ENCODE measurements around the gene ZNF410. TPM values are rescaled to one million over a fixed set of nuclear protein-coding genes. Genes with fewer than 3 reads are reported as not detected.

Gene ZNF410
- total RNA-seq, 3 donors from 2014 or later (not counting 1 experiment from before 2014, with no cell fraction given) = 111 to 118 (median 113) TPM

- Histone ChIP-seq H3K27ac (ENCODE audit: low read length) (no peak overlapping the region), H3K36me3 (ENCODE audit: control insufficient read depth, insufficient read depth, low read length) (peaks cover 38% of the 10 kb centered on the region), H3K27me3 (ENCODE audit: control insufficient read depth, insufficient read depth, low read length) (no peaks in the 10 kb centered on the region), H3K4me3 (ENCODE audit: low read length) (no peak overlapping the region), H3K9me3 (ENCODE audit: control insufficient read depth, insufficient read depth, low read length) (no peaks in the 10 kb centered on the region), H3K4me1 (ENCODE audit: control insufficient read depth, insufficient read depth, low read length) (peaks cover 15% of the 10 kb centered on the region)
- no peak for DNase-seq
- no peak overlapping the region for H3K27ac Mint-ChIP-seq
- H3K36me3 Mint-ChIP-seq = peaks cover 5% of the 10 kb centered on the region
- H3K27me3 Mint-ChIP-seq (ENCODE audit: low read depth in 2 of 2) = no peaks in the 10 kb centered on the region
- WGBS (ENCODE audit: insufficient coverage) = 100% methylated on average over 1 of the region's 1 CpG
- TF ChIP-seq CTCF (IDR thresholded peaks at IDR 0.05) = no peak
- H3K9me3 Mint-ChIP-seq = no peaks in the 10 kb centered on the region
- ATAC-seq = no peak
- peaks cover 15 to 19% of the 10 kb centered on the region in 2 donors for H3K4me1 Mint-ChIP-seq
- no peak overlapping the region for H3K4me3 Mint-ChIP-seq
- intact Hi-C loops (cut with micrococcal nuclease) = loop anchor here (5.0 kb wide), 1 partner anchor 64 kb away; the partner anchor contains the start of genes BBOF1 and ENTPD5
These were observed 67.1 kb downstream of the ZNF410 start for GRCh38 chr14:73953731-73954130.

GRCh38 chr14:73955674-73956073 lies 69.0 kb downstream of the ZNF410 start:
- H3K4me1 ChIP-seq (ENCODE audit: control insufficient read depth, insufficient read depth, low read length) = peaks cover 4% of the 10 kb centered on the region
- DNase-seq (no peak), ATAC-seq (no peak)
- H3K4me3 ChIP-seq (ENCODE audit: low read length) = no peak overlapping the region
- no peaks in the 10 kb centered on the region for H3K9me3 ChIP-seq (ENCODE audit: control insufficient read depth, insufficient read depth, low read length)
- peaks cover 54% of the 10 kb centered on the region for H3K36me3 ChIP-seq (ENCODE audit: control insufficient read depth, insufficient read depth, low read length)
- Mint-ChIP-seq H3K27ac (no peak overlapping the region), H3K4me1 (peaks cover 8% of the 10 kb centered on the region in 2 donors), H3K9me3 (no peaks in the 10 kb centered on the region), H3K27me3 (ENCODE audit: low read depth in 2 of 2) (no peaks in the 10 kb centered on the region), H3K36me3 (peaks cover 11% of the 10 kb centered on the region), H3K4me3 (no peak overlapping the region)
- intact Hi-C loops (cut with micrococcal nuclease) = no loop called here
- no peaks in the 10 kb centered on the region for H3K27me3 ChIP-seq (ENCODE audit: control insufficient read depth, insufficient read depth, low read length)
- no peak overlapping the region for H3K27ac ChIP-seq (ENCODE audit: low read length)
- WGBS (ENCODE audit: insufficient coverage) = 94% methylated on average over 5 of the region's 5 CpGs
- TF ChIP-seq CTCF (IDR thresholded peaks at IDR 0.05) = no peak

GRCh38 chr14:73958591-73958990 lies 71.9 kb downstream of the ZNF410 start:
- no peaks in the 10 kb centered on the region for H3K4me1 Mint-ChIP-seq
- no peaks in the 10 kb centered on the region for H3K27me3 Mint-ChIP-seq (ENCODE audit: low read depth in 2 of 2)
- H3K36me3 Mint-ChIP-seq = peaks cover 18% of the 10 kb centered on the region
- no peak overlapping the region for H3K27ac ChIP-seq (ENCODE audit: low read length)
- no peak for TF ChIP-seq CTCF (IDR thresholded peaks at IDR 0.05)
- H3K4me1 ChIP-seq (ENCODE audit: control insufficient read depth, insufficient read depth, low read length) = no peaks in the 10 kb centered on the region
- no peaks in the 10 kb centered on the region for H3K9me3 ChIP-seq (ENCODE audit: control insufficient read depth, insufficient read depth, low read length)
- no peaks in the 10 kb centered on the region for H3K27me3 ChIP-seq (ENCODE audit: control insufficient read depth, insufficient read depth, low read length)
- H3K4me3 ChIP-seq (ENCODE audit: low read length) = no peak overlapping the region
- H3K4me3 Mint-ChIP-seq = no peak overlapping the region
- H3K9me3 Mint-ChIP-seq = no peaks in the 10 kb centered on the region
- H3K36me3 ChIP-seq (ENCODE audit: control insufficient read depth, insufficient read depth, low read length) = peaks cover 72% of the 10 kb centered on the region
- H3K27ac Mint-ChIP-seq = no peak overlapping the region
- intact Hi-C loops (cut with micrococcal nuclease) = no loop called here
- DNase-seq (no peak), ATAC-seq (no peak)

- no peaks in the 10 kb centered on the region for H3K27me3 ChIP-seq (ENCODE audit: control insufficient read depth, insufficient read depth, low read length)
- Mint-ChIP-seq H3K4me1 (no peaks in the 10 kb centered on the region), H3K36me3 (peaks cover 22% of the 10 kb centered on the region), H3K9me3 (no peaks in the 10 kb centered on the region), H3K27me3 (ENCODE audit: low read depth in 2 of 2) (no peaks in the 10 kb centered on the region), H3K27ac (no peak overlapping the region), H3K4me3 (no peak overlapping the region)
- WGBS (ENCODE audit: insufficient coverage) = 94% methylated on average over 12 of the region's 12 CpGs
- H3K9me3 ChIP-seq (ENCODE audit: control insufficient read depth, insufficient read depth, low read length) = no peaks in the 10 kb centered on the region
- no peak for TF ChIP-seq CTCF (IDR thresholded peaks at IDR 0.05)
- no peak overlapping the region for H3K4me3 ChIP-seq (ENCODE audit: low read length)
- intact Hi-C loops (cut with micrococcal nuclease) = no loop called here
- H3K4me1 ChIP-seq (ENCODE audit: control insufficient read depth, insufficient read depth, low read length) = no peaks in the 10 kb centered on the region
- DNase-seq = no peak
- no peak for ATAC-seq
- peaks cover 54% of the 10 kb centered on the region for H3K36me3 ChIP-seq (ENCODE audit: control insufficient read depth, insufficient read depth, low read length)
- H3K27ac ChIP-seq (ENCODE audit: low read length) = no peak overlapping the region
These were observed 74.5 kb downstream of the ZNF410 start for GRCh38 chr14:73961192-73961591.

Measured in natural killer cell (primary cell).